Measurements from ENCODE around the gene NDUFB6. TPM values are rescaled to one million over a fixed set of nuclear protein-coding genes. Genes with fewer than 3 reads are reported as not detected.

Gene NDUFB6
- total and polyA plus RNA-seq, 9 of the 15 experiments (the other 6 are each of a cell fraction or from before 2014, with no cell fraction given) = 26.5 to 88.1 (median 64.0) TPM

DNA sequence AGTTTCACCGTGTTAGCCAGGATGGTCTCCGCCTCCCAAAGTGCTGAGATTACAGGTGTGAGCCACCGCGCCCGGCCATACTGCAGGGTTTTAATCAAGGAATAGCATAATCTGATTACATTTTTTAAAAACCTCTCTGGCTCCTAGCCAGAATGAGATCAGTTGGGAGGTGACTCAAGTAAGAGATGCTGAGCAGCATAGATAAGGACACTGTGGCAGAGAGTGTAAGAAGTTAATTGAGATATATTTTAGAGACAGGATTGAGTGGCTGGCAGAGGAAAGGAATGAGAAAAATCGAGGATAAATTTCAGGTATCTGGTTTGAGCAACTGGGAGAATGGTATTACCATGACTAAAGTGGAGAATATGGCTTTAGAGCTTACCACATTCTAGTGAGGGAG, 39.6 kb downstream of the NDUFB6 start (continued):
- TF ChIP-seq NCOA4 (IDR thresholded peaks at IDR 0.05; ENCODE audit: partially characterized antibody) = no peak

- ATAC-seq = no peak
- peak overlapping the region in 1 of 2 experiments; percentile 38; a peak in 2 of 4 replicates for H3K9ac ChIP-seq (ENCODE audit: insufficient read depth in 1 of 2, low read depth in 2 of 2, low read length in 2 of 2)
- no peaks in the 10 kb centered on the region for H3K36me3 ChIP-seq (ENCODE audit: control insufficient read depth, insufficient read depth, low read length)
- H3K79me2 ChIP-seq (ENCODE audit: control insufficient read depth, insufficient read depth, low read length) = no peaks in the 10 kb centered on the region
- H3K4me1 ChIP-seq (replicated peaks in 1 of 2; ENCODE audit: control insufficient read depth in 2 of 2, insufficient read depth in 2 of 2, low read length in 2 of 2) = peaks cover 0 to 4% of the 10 kb centered on the region in 2 experiments; a peak in 1 of 5 replicates
- no peaks in the 10 kb centered on the region for H3K27me3 ChIP-seq (ENCODE audit: control insufficient read depth in 2 of 2, insufficient read depth in 2 of 2, low read length in 2 of 2)
- no TSS peak for BruUV-seq (replicated peaks)
- H3K9me1 ChIP-seq (ENCODE audit: control insufficient read depth, insufficient read depth, low read length) = no peaks in the 10 kb centered on the region
- peak overlapping the region; percentile 54 for H3K4me3 ChIP-seq
- ChIA-PET POLR2A (interaction anchor here (1.1 kb wide), 2 partner anchors 10 to 148 kb away, joined by 3 to 4 read pairs; no protein-coding TSS in a partner anchor), CTCF (ENCODE audit: low intra/inter-chr PET ratio) (interaction anchor here (1.1 to 2.3 kb wide), 2 partner anchors 53 to 147 kb away, joined by 5 to 17 read pairs; no protein-coding TSS in a partner anchor)
- no peaks in the 10 kb centered on the region for H3K9me3 ChIP-seq (replicated peaks; ENCODE audit: control insufficient read depth, insufficient read depth, low read depth, low read length)
- peak overlapping the region; percentile 78 for H2AFZ ChIP-seq (ENCODE audit: low read depth, low read length)
- peak overlapping the region; percentile 80 for H3K4me2 ChIP-seq (ENCODE audit: insufficient read depth, low read length)
- H3K27ac ChIP-seq (ENCODE audit: extremely low read depth, low read depth, low read length) = peak overlapping the region; percentile 33; the same call in 1 of the 3 replicates
- WGBS (ENCODE audit: insufficient coverage, low coverage, missing lambda C conversion rate) = 0% methylated on average over 2 of the region's 2 CpGs
- FAIRE-seq = no peak
- TF ChIP-seq CTCF (IDR thresholded peaks at IDR 0.05 in 2 of 3, conservative IDR thresholded peaks at IDR 0.05 in 1 of 3; ENCODE audit: insufficient read depth in 2 of 3, low read depth in 1 of 3, low read length in 3 of 3) (0 out of 6 replicates have a peak, but pooled peaks of 1 of the 3 experiments have one; percentile 6), BMI1 (IDR thresholded peaks at IDR 0.05; ENCODE audit: low read length) (no peak), RAD51 (IDR thresholded peaks at IDR 0.05; ENCODE audit: borderline replicate concordance, low read depth) (no peak), PHF20 (IDR thresholded peaks at IDR 0.05; ENCODE audit: partially characterized antibody) (no peak), HMBOX1 (IDR thresholded peaks at IDR 0.05) (no peak)
- no peak for DNase-seq (ENCODE audit: extremely low read depth in 1 of 4, low spot score in 3 of 4)
- in situ Hi-C loops (cut with MboI) (no loop called here), intact Hi-C loops (cut with micrococcal nuclease) (loop anchor here (1.0 to 2.0 kb wide), 2 partner anchors 46 to 147 kb away; partner anchors contain the start of gene NDUFB6)
- no peaks in the 10 kb centered on the region for H4K20me1 ChIP-seq (replicated peaks; ENCODE audit: control insufficient read depth, insufficient read depth, low read length)
Observed at GRCh38 chr9:32526707-32527048, 46.3 kb downstream of the NDUFB6 start.
